GM19395 (cell line): ENCODE measurements around the gene NPHP1.
"Not testable (repeated sequence)": the region's sequence is repeated elsewhere in the genome, so short reads cannot be mapped to it uniquely, and the experiment has no call there.

Experiments used
- ATAC-seq: cut with Tn5 transposase; IDR thresholded peaks from one replicate; pipeline ENCODE4 v1.9.1; 2021; ENCODE audit warnings: mild to moderate bottlenecking, moderate library complexity; ENCODE audit not compliant: unreplicated experiment

Gene NPHP1

DNA sequence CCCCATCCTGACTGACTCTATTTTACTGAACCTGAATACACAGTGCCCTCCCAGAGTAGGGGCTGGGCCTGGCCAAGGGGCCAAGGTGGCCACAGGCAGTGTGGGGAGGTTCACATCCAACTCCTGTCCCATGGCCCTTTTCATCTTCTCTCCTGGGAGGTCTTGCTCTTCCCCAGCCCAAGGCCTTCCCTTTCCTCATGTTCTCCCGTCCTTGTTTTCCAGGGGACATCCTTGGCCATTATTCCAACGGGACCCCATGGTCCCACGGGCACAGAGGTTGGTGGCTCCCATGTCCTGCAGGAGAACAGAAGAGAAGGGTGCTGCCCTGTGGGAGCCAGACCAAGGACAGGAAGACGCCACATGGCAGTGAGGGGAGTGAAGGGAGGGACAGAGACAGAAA, 99.6 kb downstream of the NPHP1 start:
- no peak for ATAC-seq

DNA sequence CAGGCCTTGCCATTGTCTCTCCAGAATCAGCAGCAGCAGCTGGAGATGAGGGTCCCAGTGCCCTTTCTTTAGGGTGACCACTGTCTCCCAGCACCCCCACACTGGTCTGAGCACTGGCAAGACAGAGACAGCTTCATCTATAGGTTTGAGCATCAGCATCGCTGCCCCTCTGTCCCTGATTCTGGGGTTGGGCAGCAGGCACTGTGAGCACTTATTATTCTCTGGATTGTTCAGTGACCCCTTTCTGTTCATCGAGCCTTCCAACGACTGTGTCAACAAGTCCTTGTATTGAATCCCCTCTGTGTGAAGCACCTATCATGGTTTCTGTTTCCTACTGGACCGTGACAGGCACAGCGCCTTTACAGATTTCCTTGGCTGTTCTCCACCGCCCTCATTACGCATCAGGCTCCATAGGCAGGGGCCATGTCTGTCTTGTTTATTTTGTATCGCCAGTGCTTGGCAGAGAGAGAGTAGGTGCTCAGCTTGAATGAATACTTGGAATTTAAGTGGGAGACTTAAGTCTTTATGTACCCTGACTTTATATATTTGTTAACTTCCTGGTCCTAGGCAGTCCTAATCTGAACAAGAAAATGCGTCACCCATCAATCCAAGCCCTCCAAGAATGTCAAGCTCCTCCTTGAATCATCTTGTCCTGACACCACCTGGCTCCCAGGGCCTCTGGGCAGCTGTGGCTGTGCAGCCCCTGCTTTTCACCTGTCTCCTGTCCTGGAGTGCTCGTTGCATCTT, 100.6 kb downstream of the NPHP1 start:
- no peak for ATAC-seq

DNA sequence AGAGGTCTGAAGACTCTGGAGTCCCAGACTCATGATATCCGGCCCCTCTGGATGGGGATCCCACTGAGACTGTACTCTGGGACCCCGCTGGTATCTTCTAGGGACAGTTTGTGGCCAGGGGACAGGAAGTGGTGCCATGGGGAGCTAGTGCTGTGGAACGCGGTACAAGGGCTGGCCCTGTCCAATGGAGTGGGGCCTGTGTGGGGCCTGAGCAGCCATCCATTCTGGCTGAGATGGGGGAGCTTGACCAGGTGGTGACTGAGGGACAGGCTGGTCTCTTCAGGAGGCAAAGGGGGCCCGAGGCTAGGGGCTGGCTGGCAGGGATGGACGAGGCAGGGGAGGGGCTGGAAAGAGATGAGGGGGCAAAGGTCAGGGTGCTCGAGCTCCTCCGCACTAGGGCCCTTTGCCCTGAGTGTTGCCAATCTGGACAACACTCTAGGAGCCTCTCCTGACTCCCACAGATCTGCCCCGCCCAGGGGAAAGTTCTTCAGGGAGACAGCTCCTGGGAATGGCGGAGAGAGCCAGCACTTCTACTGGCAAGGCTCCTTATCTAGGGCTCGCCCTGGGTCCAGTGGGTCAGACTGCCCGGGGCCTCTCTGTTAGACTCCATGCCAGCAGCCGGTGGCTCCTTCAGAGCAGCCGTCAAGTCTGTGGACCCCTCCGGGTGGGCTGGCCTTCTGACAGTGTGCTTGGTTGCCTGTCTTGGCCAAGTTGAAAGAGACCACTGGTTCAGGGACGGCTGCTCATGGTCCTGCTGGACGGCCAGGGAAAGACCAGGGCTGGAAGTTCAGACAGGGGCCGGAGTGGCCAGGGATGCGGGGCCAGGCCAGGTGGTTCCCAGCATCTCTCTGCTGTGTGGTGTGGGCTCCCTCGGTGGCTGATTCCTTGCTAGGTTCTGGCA, 101.5 kb downstream of the NPHP1 start:
- no peak for ATAC-seq

DNA sequence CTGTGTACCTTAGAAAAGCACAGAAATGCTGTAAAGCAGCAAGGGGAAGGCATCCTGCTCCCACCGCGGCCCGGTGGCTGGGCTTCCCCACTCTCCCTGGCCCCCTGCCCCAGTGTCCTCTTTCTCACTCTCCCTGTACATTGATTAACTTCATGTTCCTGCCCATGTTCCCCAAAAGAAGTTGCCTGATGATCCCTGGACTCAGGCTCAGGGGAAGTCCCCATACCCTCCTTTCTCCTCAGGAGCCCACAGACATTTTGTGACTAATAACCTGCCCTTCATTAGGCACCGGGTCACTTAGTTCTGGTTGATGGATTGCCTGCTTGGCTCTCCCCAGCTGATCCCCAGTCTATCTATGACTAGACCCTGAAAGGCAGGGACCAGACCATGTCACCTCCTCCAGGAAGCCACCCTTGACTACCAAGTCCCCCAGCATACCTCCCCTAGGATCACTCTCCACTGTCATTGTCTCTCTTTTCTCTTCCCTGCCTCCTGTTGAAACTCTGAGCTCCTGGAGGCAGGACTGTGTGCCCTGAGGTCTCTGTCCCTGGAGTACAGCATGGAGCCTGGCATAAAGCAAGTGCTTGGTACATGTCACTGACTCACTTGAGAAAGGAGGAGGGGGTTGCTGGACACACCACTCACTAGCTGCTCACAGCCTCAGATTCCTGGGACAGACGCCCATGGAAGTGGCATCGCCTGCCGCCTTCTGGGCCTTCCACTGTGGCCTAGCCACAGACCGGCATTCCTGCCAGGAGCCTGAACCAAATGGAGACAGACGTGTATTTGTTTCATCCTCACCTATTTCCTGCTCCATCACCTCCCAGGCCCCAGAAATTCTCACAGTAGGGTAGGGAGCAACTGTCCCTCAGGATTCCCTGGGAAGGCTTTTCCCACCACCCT, 102.7 kb downstream of the NPHP1 start:
- no peak for ATAC-seq

DNA sequence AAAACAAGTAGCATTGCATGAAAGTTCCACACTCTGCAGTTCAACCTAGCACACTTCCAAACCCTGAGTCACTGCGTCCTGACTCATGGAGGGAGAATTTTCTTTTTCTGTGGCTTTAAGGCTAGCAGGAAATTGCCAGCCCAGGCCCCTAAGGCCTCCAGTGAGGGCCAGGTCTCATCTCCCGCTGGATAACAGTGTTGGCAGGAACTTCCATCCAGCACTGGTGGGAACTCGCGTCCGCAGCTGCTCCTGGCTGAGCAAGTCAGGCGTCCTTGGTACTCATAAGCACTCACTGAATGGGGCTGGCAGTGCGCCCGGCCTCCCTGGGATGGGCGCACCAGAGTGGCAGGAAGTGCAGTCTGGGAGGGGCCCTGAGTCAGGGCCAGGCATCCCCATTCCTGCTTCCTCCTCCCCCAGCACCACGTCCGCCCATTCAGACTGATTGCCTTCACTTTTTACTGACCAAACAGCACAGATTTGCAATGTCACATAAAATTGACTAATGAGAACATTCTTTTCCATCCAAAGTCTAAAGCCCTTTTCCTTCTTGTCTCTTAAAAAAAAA, 103.5 kb downstream of the NPHP1 start:
- ATAC-seq, result no peak

DNA sequence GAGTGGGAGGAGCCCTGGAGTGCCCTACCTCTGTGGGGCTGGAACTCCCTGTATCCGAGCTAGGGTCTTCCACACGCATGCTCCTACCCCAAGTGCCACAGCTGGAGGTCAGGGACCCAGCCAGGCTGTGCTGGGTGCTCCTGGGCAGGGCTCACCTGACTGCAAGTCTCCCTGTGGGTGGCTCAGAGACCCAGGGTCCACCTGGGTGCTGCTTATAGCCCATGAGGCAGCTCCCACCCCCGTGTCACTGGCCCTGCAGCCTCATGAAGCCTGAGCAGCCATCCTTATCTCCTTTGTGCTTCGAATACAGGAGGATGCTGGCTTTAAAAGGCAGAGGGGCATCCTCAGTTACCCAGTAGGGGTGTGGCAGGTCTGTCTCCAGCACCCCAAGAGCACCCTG, 103.9 kb downstream of the NPHP1 start:
- not testable (repeated sequence) for ATAC-seq

DNA sequence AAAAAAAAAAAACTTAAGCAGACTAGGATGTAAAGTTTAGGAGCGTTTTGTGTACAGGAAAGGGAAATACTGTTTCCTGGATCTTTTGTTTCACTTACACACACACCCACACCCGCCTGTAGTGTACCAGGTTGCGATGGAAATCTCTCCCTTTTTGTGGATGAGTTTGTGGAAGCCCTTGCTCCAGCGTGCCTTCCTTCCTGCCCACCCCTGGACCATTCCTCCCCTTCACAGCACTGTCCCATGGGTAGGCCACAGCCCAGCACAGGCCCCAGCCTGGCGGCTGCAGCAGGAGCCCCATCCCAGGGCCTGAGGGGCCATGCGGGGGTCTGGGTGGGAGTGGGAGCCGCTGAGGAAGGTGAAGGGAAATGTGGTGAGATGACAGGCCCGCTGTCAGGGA, 104.3 kb downstream of the NPHP1 start:
- ATAC-seq, result no peak

DNA sequence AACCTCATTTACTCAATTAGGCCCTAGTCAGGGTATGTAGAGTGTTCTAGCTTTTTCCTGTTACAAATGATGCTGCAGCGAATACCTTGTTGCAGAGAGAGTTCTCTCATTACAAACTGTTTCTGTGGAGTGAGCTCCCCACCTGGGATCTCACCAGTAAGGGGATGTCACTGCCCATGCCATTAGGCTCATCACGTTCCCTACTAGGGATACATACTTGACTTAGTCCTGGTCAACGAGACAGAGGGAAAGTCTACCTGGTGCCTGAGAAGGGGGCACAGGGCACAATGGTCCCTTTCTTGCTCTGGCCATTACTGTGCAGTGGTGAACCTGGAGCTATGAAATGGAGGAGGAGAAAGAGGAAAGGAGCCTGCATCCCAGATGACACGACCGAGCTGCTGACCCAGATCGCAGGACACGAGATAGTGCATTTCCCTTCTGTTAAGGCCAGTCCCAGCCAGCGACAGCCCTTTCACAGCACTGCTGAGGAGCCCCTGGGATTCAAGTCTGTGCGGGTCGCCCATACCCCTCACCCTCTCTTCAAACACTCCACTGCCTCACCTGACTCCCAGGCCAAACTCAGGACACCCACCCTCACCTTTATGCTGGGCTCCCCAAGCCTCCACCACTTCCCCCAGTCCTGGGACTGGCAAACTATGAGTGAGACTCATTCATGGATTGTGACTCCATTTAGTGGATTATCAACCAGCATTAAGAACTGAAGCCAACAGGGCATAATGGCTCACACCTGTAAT, 105.2 kb downstream of the NPHP1 start:
- ATAC-seq, result no peak

DNA sequence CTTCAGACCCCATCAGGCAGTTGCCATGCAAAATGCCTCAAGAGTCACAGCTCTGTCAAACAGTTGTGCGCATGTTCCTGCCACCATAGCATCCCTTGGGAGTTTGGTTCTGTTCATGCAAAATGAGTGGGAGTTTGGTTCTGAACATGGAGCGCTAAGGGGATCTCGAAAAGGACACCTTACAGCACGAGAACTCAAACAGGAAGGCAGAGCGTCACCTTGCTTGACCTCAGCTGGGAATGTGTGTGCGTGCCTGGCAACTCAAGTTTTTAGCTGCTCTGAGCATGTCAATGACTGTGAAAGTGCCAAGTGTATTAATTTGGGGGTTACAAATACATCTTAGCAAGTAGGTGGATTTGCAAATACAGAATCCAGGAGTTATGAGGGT, 105.8 kb downstream of the NPHP1 start:
- no peak for ATAC-seq

DNA sequence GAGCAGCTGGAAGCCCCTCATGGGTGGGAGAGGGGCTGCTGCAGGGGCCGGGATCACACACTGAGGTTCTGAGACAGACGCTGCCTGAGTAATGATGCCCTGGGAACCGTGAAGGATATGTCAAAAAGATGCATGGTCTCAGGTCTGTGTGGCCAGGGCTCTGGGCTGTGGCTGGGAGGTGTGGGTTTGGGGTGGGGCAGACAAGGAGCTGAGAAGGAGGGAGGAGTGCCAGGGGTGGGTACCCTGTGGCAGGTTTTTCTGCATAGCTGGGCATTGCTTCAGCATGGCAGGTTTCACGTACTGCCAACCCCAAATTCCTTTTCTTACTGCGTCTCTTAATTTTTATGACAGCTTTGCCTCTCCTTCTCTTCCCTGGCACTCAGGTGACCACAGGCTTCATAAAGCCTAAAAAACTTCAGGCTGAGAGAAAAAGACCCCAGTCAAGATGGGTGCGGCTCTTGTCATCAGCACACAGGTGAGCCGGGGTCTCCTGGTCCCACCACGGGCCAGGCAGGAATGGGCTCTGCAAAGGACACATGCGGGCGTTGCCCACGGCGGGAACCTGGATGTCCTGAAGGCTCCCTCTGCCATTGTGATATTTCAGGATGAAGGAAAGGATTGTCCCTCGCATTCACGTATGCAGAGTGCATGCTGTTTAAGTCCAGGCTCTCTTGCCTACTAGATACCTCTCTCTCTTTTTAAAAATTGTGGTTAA, 107.2 kb downstream of the NPHP1 start:
- ATAC-seq, result no peak

DNA sequence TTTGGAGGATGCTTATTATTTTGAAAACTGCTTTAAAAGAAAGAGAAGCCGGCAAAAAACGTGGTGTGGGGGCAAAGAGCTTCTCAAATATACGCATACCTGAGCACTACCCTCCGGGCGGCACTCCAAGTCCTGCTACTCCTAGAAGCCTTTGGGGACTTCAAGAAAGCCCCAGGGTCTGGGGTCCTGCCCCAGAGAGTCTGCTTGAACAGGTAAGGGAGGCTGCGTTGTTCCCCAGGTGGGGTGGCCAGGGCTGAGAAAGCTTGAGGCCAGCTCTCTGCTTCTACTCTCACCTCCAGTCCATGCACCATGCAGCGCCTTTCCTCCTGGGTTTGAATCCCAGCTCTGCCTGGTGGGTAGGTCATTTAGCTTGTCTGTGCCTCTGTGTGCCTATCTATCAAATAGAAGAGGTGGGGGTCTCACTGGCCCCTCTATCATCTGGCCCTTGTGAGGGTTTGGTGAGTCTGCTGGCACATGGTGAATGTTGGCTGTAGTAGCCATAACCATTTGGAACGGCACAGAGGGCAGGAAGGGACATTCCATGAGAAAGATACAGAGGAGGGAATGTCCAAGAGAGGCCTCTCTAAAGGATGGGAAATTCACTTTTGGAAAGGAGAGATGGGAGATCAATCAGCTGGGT, 108.7 kb downstream of the NPHP1 start:
- no peak for ATAC-seq

DNA sequence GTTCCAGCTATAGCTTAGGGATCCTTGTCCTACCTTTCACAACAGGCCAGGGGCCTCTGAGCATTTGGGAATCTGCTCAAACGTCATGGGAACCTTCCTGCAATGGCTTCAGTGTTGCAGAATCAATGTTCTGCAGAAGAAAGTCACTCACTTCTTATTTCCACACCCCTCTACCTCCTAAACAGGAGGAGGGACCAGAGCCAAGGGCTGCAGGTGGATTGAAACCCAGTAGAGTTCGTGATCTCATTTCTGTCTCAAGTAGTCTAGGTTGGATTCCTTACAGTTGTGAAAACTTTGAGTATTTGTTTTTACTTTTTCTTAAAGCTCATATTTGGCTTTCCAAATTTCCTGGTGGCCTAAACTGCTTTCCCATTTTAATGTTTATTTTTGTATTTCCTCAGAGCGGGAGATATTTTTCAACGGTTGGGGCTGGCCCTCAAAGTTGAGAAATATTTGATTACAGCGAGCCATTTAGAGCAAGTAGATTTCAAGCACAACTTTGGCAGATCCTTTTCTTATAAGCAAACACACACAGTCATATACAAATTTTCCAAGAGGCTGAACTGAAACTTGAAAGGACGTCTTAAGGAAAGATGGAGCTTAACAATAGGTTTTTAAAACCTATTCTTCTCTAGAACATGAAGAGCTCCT, 109.8 kb downstream of the NPHP1 start:
- not testable (repeated sequence) for ATAC-seq

DNA sequence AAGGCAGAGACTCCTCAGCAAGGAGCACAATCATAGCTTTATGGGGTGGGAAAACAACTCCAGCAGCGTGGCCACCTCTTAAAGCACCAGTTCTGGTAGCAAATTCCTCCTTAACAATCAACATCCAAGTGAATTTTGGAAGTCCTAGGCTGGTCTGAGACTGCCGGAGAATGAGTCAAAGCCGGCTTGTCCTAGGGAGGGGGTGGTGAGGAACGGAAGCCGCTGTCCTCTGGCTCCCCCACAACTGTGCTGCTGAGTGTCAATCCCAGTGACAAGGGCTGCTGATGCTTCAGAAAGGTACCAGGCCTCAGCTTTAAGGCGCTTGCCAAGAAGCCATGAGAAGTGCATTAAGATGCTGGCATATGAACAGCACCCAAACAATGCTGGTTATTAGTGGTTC, 110.9 kb downstream of the NPHP1 start:
- not testable (repeated sequence) for ATAC-seq

DNA sequence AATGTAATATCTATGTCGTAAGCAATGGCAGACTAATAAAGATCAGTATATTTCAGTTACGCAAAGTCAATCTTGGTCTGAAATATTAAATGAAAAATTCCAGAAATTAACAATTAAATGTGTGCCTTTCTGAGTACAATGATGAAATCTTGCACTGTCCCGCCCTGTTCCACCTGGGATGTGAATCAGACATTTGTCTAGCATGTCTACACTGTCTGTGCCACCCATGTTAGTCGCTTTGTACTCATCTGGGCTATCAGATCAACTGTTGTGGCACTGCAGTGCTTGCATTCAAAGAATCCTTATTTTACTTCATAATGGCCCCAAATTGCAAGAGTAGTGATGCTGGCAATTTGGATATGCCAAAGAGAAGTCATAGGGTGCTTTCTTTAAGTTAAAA, 114.6 kb downstream of the NPHP1 start:
- ATAC-seq, result not testable (repeated sequence)

DNA sequence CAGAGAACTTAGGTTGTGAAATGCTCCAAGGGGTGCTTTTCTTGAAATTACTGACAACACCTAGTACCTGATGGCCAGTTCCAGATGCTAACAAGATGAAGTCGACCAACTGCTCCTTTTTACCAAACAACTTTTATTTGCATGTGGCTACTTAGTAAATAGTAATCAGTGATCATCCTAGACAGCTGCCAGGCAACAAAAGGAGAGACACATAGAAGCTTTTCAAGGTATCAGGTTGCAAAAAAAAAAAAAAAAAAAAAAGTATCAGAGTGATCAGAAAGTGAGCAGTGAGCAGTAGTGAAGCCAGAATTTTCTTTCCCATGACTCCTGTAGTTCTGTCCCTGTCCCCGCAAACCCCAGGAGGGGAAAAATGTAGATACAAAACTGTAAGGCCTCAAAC, 121.1 kb downstream of the NPHP1 start:
- not testable (repeated sequence) for ATAC-seq

DNA sequence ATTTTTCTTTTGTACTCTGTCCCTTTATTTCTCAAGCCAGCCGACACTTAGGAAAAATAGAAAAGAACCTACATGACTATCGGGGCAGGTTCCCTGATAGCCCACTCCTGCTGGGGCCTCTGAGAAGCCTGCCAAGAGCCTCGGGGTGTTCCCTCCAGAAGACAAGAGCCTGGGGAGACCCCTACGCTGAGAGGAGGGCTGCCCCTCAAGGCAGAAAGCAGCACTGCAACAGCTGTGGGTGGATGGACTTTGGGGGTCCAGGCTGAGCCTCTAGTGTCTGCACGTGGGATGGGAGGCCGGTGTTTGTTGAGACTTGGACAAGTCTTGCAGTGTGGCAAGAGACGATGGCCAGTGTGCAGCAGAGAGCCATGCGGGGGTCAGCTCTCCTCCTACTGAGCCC, 121.7 kb downstream of the NPHP1 start:
- not testable (repeated sequence) for ATAC-seq

DNA sequence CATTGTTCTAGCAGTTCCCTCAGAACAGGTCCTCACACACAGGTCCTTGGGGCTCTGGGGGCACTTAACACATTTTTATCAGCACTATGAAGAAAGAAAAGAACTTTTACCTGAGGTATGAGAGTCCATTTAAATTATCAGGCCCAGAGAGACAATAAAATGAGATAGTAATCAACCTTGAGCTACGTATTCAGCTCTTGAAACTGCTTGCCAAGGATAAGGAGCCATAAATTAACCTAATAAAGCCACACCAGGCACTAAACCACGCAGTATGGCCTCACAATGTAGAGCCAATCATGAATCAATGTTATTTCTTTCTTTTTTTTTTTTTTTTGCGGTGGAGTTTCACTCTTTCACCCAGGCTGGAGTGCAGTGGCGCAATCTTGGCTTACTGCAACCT, 126.7 kb downstream of the NPHP1 start:
- ATAC-seq, result not testable (repeated sequence)

DNA sequence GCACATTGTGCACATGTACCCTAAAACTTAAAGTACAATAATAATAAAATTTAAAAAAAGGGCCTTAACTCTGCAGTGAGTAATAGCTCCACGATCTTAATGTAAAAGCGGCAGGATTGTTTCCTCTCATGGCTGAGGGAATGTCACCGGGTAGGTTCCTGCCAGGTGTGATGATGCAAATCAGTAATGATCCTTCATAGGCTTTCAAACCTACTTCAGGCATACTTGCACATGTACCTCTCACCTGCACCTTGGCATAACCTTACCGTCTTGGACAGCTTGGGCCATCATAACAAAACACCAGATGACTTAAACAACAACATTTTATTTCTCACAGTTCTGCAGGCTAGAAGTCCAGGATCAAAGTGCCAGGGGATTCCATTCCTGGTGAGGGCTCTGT, 128.9 kb downstream of the NPHP1 start:
- ATAC-seq, result not testable (repeated sequence)
